ENCODE data around the gene IL22. TPM values are rescaled to one million over a fixed set of nuclear protein-coding genes. Genes with fewer than 3 reads are reported as not detected.

Gene IL22
- total RNA-seq: not detected

GRCh38 chr12:68253504-68253903, at the start of gene IL22:
TSS of gene IL22 (minus strand) at chr12:68253604. CDS start at chr12:68253448, 156 bp downstream.
- no peak for FAIRE-seq

GRCh38 chr12:68297929-68298328, 44.5 kb upstream of the IL22 start:
- DNase-seq (ENCODE audit: low spot score in 2 of 2) (no peak), FAIRE-seq (no peak)

More at GRCh38 chr12:68253504-68253903, at the start of gene IL22:
- no peak for DNase-seq (ENCODE audit: low spot score in 2 of 2)

GRCh38 chr12:68294251-68294650, 40.8 kb upstream of the IL22 start:
- FAIRE-seq: no peak
- no peak for DNase-seq (ENCODE audit: low spot score in 2 of 2)

GRCh38 chr12:68293347-68293746, 39.9 kb upstream of the IL22 start:
- DNase-seq (ENCODE audit: low spot score in 2 of 2): no peak
- no peak for FAIRE-seq

- DNase-seq (ENCODE audit: low spot score in 2 of 2): no peak
- FAIRE-seq: no peak
These were observed 38.9 kb upstream of the IL22 start for GRCh38 chr12:68292151-68292943.

- DNase-seq (ENCODE audit: low spot score in 2 of 2) (no peak), FAIRE-seq (no peak)
These were observed 38.1 kb upstream of the IL22 start for GRCh38 chr12:68291396-68292036.

- no peak for DNase-seq (ENCODE audit: low spot score in 2 of 2)
- FAIRE-seq: no peak
These were observed 36.7 kb upstream of the IL22 start for GRCh38 chr12:68290126-68290525.

- FAIRE-seq: no peak
These were observed 33.7 kb upstream of the IL22 start for GRCh38 chr12:68287106-68287505.

GRCh38 chr12:68286396-68286795, 33.0 kb upstream of the IL22 start:
- FAIRE-seq (no peak), DNase-seq (ENCODE audit: low spot score in 2 of 2) (no peak)

More at GRCh38 chr12:68287106-68287505, 33.7 kb upstream of the IL22 start:
- DNase-seq (ENCODE audit: low spot score in 2 of 2): no peak

- DNase-seq (ENCODE audit: low spot score in 2 of 2) (no peak), FAIRE-seq (no peak)
These were observed 32.1 kb upstream of the IL22 start for GRCh38 chr12:68285541-68285940.

- no peak for FAIRE-seq
- DNase-seq (ENCODE audit: low spot score in 2 of 2): no peak
These were observed 28.1 kb upstream of the IL22 start for GRCh38 chr12:68281322-68282077.

GRCh38 chr12:68280240-68280639, 26.8 kb upstream of the IL22 start:
- no peak for FAIRE-seq

GRCh38 chr12:68279227-68280054, 26.0 kb upstream of the IL22 start:
- DNase-seq (ENCODE audit: low spot score in 2 of 2): no peak
- no peak for FAIRE-seq

More at GRCh38 chr12:68280240-68280639, 26.8 kb upstream of the IL22 start:
- no peak for DNase-seq (ENCODE audit: low spot score in 2 of 2)

- DNase-seq (ENCODE audit: low spot score in 2 of 2) (no peak), FAIRE-seq (no peak)
These were observed 23.1 kb upstream of the IL22 start for GRCh38 chr12:68276402-68276930.

- DNase-seq (ENCODE audit: low spot score in 2 of 2): no peak
- no peak for FAIRE-seq
These were observed 19.3 kb upstream of the IL22 start for GRCh38 chr12:68272732-68273131.

- FAIRE-seq (no peak), DNase-seq (ENCODE audit: low spot score in 2 of 2) (no peak)
These were observed 17.9 kb upstream of the IL22 start for GRCh38 chr12:68271346-68271745.

- no peak for DNase-seq (ENCODE audit: low spot score in 2 of 2)
- no peak for FAIRE-seq
These were observed 17.0 kb upstream of the IL22 start for GRCh38 chr12:68270358-68270757.

GRCh38 chr12:68269779-68270178, 16.4 kb upstream of the IL22 start:
- no peak for FAIRE-seq

GRCh38 chr12:68268967-68269366, 15.6 kb upstream of the IL22 start:
- FAIRE-seq: no peak
- no peak for DNase-seq (ENCODE audit: low spot score in 2 of 2)

More at GRCh38 chr12:68269779-68270178, 16.4 kb upstream of the IL22 start:
- no peak for DNase-seq (ENCODE audit: low spot score in 2 of 2)

GRCh38 chr12:68267892-68268396, 14.5 kb upstream of the IL22 start:
- DNase-seq (ENCODE audit: low spot score in 2 of 2): no peak
- FAIRE-seq: no peak
